Activated CD8-positive, alpha-beta memory T cell treated with anti-CD3 and anti-CD28 coated beads, Interleukin-2, amount 50 U/mL, for 24 hours (primary cell): ENCODE measurements around the gene TRIM17.

Source experiments
- DNase-seq: peaks from one replicate; pipeline ENCODE4 v3.0.0-alpha.2; 2020; ENCODE audit errors: extremely low read depth

TRIM17 gene, protein sequence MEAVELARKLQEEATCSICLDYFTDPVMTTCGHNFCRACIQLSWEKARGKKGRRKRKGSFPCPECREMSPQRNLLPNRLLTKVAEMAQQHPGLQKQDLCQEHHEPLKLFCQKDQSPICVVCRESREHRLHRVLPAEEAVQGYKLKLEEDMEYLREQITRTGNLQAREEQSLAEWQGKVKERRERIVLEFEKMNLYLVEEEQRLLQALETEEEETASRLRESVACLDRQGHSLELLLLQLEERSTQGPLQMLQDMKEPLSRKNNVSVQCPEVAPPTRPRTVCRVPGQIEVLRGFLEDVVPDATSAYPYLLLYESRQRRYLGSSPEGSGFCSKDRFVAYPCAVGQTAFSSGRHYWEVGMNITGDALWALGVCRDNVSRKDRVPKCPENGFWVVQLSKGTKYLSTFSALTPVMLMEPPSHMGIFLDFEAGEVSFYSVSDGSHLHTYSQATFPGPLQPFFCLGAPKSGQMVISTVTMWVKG

GRCh38 chr1:228416217-228416933, at the start of gene TRIM17:
TRIM17 (minus strand) TSS chr1:228416861; CDS start chr1:228415072, 1,789 bp downstream.
- DNase-seq: no peak

- no peak for DNase-seq
Measured at GRCh38 chr1:228465571-228466146, 49.0 kb upstream of the TRIM17 start.

DNA sequence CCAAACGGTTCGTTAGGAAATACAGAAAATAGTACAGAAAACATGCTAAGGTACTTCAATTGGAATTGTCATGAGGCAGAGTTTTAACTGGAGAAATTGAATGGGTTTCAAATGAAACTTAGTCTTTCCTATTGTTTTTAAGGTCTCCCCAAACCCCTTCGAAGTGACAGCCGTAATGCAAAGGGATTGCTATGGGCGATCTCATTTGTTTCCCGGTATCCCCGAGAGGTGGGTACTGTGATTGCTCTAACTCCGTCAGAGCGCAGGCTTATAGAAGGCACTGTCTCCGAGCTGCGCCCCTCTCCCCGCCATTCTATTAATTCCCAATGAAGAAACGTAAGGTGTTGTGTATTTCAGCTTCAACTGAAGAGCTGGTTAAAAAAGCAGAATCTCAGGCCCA, 48.5 kb upstream of the TRIM17 start:
- no peak for DNase-seq

GRCh38 chr1:228464487-228464983, 47.9 kb upstream of the TRIM17 start:
- DNase-seq: peak; percentile 72

DNA sequence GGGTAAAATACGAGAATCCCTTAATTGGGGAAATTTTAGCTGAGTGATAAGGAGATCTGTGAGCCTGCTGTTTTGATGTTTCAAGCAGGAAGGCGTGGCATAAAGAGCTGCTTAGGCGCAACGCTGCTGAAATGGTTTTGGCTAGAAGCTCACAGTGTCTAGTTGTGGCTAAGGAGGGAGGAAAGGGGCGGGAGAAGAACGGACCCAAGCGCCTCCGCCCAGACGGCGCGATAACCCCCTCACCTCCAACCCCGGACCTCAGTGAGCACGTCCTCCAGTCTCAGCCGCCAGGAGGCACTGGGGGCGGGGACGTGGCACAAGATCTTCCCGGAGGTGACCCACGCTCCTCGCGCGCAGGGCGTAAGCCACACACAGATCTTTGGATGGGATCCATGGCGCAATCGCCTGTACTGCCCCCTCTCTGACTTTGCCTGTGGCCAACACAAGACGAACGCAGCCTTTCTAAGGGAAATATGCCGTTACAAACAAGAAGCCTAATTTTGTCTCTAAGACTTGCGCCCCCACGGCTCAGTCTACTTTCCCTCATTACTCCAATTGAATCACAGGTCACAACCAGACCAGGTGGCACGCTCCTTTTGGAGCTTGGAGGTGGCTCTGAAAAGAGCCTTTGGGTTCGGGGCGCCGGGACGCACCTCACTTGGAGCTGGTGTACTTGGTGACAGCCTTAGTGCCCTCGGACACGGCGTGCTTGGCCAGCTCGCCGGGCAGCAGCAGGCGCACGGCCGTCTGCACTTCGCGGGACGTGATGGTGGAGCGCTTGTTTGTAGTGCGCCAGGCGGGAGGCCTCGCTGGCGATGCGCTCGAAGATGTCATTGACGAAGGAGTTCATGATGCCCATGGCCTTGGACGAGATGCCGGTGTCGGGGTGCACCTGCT, 47.1 kb upstream of the TRIM17 start:
- no peak for DNase-seq

DNA sequence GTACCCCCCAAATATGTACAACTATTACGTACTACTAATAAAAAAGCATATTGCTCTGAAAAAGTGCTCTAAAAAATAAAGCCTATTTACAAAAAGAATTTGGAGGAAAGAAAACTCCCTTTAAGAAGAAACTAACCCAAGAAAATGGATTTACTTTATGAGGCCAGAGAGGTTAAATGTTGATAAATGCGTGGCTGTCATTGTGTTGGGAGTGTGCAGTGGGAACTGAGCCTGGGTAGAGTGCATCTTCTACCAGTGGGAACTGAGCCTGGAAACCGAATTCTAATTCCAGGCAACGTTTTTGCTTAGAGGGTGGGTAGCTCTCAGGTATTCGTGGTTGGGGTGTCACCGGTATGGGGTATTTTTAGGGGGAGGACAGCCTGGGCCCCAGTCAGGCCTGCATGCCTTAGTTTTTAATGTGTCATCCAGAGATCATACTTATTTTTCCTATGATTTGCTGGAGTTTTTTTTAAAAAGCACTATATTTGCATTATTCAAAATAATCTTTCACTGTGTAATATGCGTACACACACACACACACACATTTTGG, 46.4 kb upstream of the TRIM17 start:
- no peak for DNase-seq

DNA sequence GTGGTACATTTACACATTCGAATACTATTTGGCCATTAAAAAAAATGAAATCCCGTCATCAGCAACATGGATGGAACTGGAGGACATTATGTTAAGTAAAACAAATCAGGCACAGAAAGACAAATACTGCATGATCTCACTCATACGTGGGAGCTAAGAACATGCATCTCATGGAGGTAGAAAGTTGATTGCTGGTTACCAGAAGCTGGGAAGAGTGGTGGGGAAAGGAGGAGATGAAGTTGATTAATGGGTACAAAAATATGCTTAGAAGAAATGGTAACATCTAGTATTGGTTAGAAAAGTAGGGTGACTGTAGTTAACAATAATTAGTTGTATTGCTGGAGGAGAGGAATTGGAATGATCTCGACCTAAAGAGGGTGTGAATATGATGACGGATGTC, 45.9 kb upstream of the TRIM17 start:
- DNase-seq: no peak

- DNase-seq: no peak
Measured at GRCh38 chr1:228460821-228461220, 44.2 kb upstream of the TRIM17 start.

- no peak for DNase-seq
Measured at GRCh38 chr1:228459091-228459993, 42.7 kb upstream of the TRIM17 start.

DNA sequence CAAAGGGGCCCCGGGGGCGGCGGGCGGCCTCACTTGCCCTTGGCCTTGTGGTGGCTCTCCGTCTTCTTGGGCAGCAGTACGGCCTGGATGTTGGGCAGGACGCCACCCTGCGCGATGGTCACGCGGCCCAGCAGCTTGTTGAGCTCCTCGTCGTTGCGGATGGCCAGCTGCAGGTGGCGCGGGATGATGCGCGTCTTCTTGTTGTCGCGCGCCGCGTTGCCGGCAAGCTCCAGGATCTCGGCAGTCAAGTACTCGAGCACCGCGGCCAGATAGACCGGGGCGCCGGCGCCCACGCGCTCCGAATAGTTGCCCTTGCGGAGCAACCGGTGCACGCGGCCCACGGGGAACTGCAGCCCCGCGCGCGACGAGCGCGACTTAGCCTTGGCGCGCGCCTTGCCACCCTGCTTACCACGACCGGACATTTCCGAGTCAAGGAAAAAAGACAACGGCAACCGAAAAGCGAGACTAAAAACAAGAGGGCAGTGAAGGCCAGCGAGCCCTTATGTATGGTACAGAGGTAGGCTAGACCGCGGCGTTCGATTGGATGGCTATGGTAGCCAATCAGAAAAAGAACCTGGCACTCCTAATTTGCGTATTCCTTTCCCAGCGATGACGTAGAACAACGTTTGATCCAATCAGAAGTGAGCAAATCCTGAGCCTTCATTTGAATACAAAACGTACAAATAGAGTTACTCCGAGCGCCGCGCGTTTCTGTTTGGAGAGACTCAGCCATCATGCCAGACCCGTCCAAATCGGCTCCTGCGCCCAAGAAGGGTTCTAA, 40.9 kb upstream of the TRIM17 start:
- DNase-seq: peak; percentile 75

- no peak for DNase-seq
Measured at GRCh38 chr1:228457017-228457395, 40.3 kb upstream of the TRIM17 start.

GRCh38 chr1:228456252-228457016, 39.8 kb upstream of the TRIM17 start:
- no peak for DNase-seq

DNA sequence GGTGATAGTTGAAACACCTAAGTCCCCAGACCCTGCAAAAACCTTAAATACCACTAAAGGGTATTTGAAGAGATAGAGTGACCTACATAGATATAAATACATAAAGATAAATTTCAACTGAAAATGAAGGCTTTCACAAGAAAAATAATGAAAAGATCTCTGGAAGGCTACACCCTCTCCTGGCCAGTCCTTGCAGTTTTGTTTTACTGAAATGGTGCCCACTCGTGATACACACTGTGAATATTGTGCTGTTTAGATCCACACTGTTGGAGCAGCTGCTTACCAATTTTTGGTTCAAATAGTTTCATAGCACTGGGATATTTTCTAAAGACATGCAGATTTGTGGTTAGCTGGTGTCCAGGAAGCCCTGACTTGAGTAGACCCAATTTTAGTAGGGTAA, 39.1 kb upstream of the TRIM17 start:
- no peak for DNase-seq

DNA sequence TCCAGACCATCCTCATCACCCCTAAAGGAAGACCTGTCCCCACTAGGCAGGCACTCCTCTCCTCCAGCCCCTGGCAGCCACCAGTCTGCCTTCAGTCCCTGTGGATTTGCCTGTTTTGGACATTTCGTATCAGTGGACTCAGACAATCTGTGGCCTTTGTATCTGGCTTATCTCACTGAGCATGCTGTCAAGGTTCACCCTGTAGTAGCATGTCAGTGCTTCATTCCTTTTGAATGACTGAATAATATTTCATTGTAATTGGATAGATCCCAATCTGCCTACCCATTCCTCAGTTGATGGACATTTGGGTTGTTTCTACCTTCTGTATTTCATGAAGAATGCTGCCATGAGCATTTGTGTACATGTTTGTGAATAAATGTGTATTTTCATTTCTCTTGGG, 37.6 kb upstream of the TRIM17 start:
- DNase-seq: no peak

DNA sequence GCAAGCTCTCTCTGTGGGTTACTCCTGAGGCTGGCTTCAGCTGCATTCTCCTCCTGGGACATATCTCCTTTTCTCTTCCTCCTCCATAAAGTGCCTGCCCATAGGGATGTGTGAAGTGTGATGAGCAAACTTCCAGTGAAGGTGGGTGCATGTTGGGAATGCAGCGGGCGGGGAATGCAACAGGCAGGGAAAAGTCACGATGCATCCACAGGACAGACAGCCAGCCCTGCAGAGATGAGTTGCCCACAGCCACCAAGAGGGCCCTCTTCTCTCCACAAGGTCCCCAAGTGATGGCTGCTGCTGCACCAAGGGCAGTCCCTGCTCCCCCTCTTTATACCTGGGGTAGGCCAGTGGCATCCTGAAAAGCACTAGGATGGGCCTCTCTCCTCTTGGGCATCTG, 37.0 kb upstream of the TRIM17 start:
- no peak for DNase-seq

GRCh38 chr1:228453022-228453560, 36.4 kb upstream of the TRIM17 start:
- no peak for DNase-seq

DNA sequence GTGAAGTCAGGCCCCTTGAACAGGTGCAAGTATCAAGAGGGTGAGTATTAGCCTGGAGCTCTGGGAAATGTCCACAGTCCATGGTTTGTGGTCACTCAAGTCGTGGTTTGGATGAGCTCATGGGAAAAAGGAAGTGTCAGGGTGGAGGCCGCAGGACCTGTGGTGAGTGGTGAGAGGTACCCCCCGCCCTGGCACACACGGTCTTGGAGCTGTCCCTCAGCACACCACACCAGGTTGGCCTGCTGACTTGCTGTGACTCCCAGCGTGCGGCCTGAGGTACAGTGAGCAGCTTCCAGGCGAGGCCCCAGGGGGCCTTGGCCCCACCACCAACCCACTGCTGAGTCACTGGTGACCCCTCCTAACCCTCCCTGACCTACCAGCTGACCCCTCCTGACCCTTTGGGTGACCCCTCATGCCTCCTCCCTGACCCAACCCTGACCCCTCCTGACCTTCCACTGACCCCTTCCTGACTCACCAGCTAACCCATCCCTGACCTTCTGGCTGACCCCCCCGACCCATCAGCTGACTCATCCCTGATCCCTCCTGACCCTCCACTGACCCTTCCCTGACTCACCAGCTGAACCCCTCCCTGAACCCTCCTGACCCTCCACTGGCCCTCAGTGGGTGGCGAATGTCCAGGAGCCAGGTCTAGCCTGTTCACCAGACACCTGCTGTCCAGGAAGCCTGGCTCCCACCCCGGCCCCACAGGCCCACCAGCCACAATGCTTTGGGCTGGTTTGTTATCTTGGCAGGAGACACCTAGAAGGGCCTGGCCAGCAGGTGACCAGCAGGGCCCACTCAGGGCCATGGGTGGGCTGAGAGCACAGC, 35.7 kb upstream of the TRIM17 start:
- no peak for DNase-seq
